SK-N-SH treated with all-trans-retinoic acid at 6 μM for 48 hours (cell line): ENCODE data around the gene BRD9.
"Not testable (repeated sequence)": the region's sequence is repeated elsewhere in the genome, so short reads cannot be mapped to it uniquely, and the experiment has no call there.

Experiments
- ATAC-seq: fragments of 200-7000 bp; cut with Tn5 transposase; 3 replicates; pipeline ENCODE4 v1.9.1; 2020; ENCODE audit warnings: mild to moderate bottlenecking, moderate library complexity
- ARNTL ChIP-seq: fragments of 450-650 bp; formaldehyde crosslinking; IDR thresholded peaks from 2 replicates; pipeline ENCODE4 v1.5.0; 2020; ENCODE audit warnings: low read depth, mild to moderate bottlenecking, moderate library complexity, borderline replicate concordance
- BACH2 ChIP-seq: fragments of 250-450 bp; sonication (Bioruptor Pico); IDR thresholded peaks from 2 replicates; pipeline ENCODE4 v1.9.0; 2021; ENCODE audit warnings: mild to moderate bottlenecking, borderline replicate concordance
- CREB5 ChIP-seq: fragments of 250-450 bp; sonication (Bioruptor Pico); IDR thresholded peaks from 2 replicates; pipeline ENCODE4 v1.5.1; 2020; ENCODE audit warnings: low read depth, mild to moderate bottlenecking, moderate library complexity
- CSDC2 ChIP-seq: fragments of 250-450 bp; sonication (Bioruptor Pico); IDR thresholded peaks from 2 replicates; pipeline ENCODE4 v1.5.0; 2020; ENCODE audit warnings: mild to moderate bottlenecking, moderate library complexity
- CSRNP3 ChIP-seq: fragments of 250-450 bp; sonication (Bioruptor Pico); IDR thresholded peaks from 2 replicates; pipeline ENCODE4 v1.5.1; 2021; ENCODE audit warnings: mild to moderate bottlenecking, moderate library complexity
- ESRRG ChIP-seq: fragments of 250-450 bp; sonication (Bioruptor Pico); IDR thresholded peaks from 2 replicates; pipeline ENCODE4 v1.6.1; 2021; ENCODE audit warnings: mild to moderate bottlenecking
- GLIS3 ChIP-seq: fragments of 250-450 bp; sonication (Bioruptor Pico); IDR thresholded peaks from 2 replicates; pipeline ENCODE4 v1.5.0; 2020; ENCODE audit warnings: mild to moderate bottlenecking, moderate library complexity
- ISL1 ChIP-seq: fragments of 250-450 bp; sonication (Bioruptor Pico); IDR thresholded peaks from 2 replicates; pipeline ENCODE4 v2.1.2; 2022; ENCODE audit warnings: mild to moderate bottlenecking, moderate library complexity
- OSR1 ChIP-seq: fragments of 250-450 bp; sonication (Bioruptor Pico); IDR thresholded peaks from 2 replicates; pipeline ENCODE4 v1.8.0; 2022; ENCODE audit warnings: moderate library complexity, mild to moderate bottlenecking, inconsistent platforms
- PATZ1 ChIP-seq: fragments of 250-450 bp; sonication (Bioruptor Pico); IDR thresholded peaks from 2 replicates; pipeline ENCODE4 v1.8.0; 2020; ENCODE audit warnings: mild to moderate bottlenecking, moderate library complexity, borderline replicate concordance
- POU6F1 ChIP-seq: fragments of 250-450 bp; sonication (Bioruptor Pico); IDR thresholded peaks from 2 replicates; pipeline ENCODE4 v1.8.0; 2021; ENCODE audit warnings: low read depth, mild to moderate bottlenecking, moderate library complexity, borderline replicate concordance
- RARB ChIP-seq: fragments of 250-450 bp; sonication (Bioruptor Pico); IDR thresholded peaks from 2 replicates; pipeline ENCODE4 v1.8.0; 2021; ENCODE audit warnings: mild to moderate bottlenecking, moderate library complexity
- TOX ChIP-seq: fragments of 250-450 bp; sonication (Bioruptor Pico); IDR thresholded peaks from 2 replicates; pipeline ENCODE4 v1.8.0; 2021; ENCODE audit warnings: mild to moderate bottlenecking, moderate library complexity, borderline replicate concordance
- TSHZ2 ChIP-seq: fragments of 250-450 bp; sonication (Bioruptor Pico); IDR thresholded peaks from 2 replicates; pipeline ENCODE4 v1.5.0; 2020; ENCODE audit warnings: mild to moderate bottlenecking, moderate library complexity
- ZC3H10 ChIP-seq: fragments of 250-450 bp; sonication (Bioruptor Pico); IDR thresholded peaks from 2 replicates; pipeline ENCODE4 v1.5.1; 2021; ENCODE audit warnings: mild to moderate bottlenecking, moderate library complexity
- ZFP3 ChIP-seq: fragments of 250-450 bp; sonication (Bioruptor Pico); IDR thresholded peaks from 2 replicates; pipeline ENCODE4 v1.5.0; 2020; ENCODE audit warnings: mild to moderate bottlenecking, moderate library complexity
- ZNF565 ChIP-seq: fragments of 450-650 bp; formaldehyde crosslinking; conservative IDR thresholded peaks from 2 replicates; pipeline ENCODE4 v1.5.0; 2020; ENCODE audit warnings: low read depth, mild to moderate bottlenecking, moderate library complexity
- ZNF8 ChIP-seq: fragments of 450-650 bp; formaldehyde crosslinking; IDR thresholded peaks from 2 replicates; pipeline ENCODE4 v1.5.0; 2020; ENCODE audit warnings: mild to moderate bottlenecking, moderate library complexity

Gene BRD9

GRCh38 chr5:892394-893136 lies at the start of gene BRD9, which contains the start of gene TRIP13:
TSS of gene BRD9 (minus strand) at chr5:892801. CDS start at chr5:892657, 144 bp downstream.
TSS of gene TRIP13 (plus strand) at chr5:892884. CDS start at chr5:892999, 115 bp downstream.
- ATAC-seq = peak; percentile 81
- no peak for TF ChIP-seq POU6F1 (CRISPR knock-in tag)
- TF ChIP-seq OSR1 (CRISPR knock-in tag) = no peak
- TF ChIP-seq CREB5 (CRISPR knock-in tag) = no peak
- TF ChIP-seq RARB (CRISPR knock-in tag) = no peak
- TF ChIP-seq CSDC2 (CRISPR knock-in tag) = no peak
- peak; percentile 21; the same call in 1 of the 2 replicates for TF ChIP-seq TSHZ2
- no peak; the same call in 1 of the 2 replicates for TF ChIP-seq ZC3H10 (CRISPR knock-in tag)
- TF ChIP-seq ESRRG (CRISPR knock-in tag) = no peak
- TF ChIP-seq ZFP3 = no peak
- no peak for TF ChIP-seq ZNF565 (CRISPR knock-in tag)
- TF ChIP-seq ARNTL = no peak
- no peak for TF ChIP-seq GLIS3
- TF ChIP-seq PATZ1 = no peak
- no peak for TF ChIP-seq CSRNP3 (CRISPR knock-in tag)
- 0 out of 2 replicates have a peak, but pooled peaks have one; percentile 47 for TF ChIP-seq BACH2 (CRISPR knock-in tag)
- no peak for TF ChIP-seq ZNF8 (CRISPR knock-in tag)

- TF ChIP-seq ZNF8 (CRISPR knock-in tag) = 0 out of 2 replicates have a peak, but pooled peaks have one; percentile 28
- not testable (repeated sequence) for ATAC-seq
These were observed 48.1 kb upstream of the BRD9 start for GRCh38 chr5:940741-941140.

- TF ChIP-seq TOX (no peak), ZC3H10 (CRISPR knock-in tag) (no peak), ISL1 (CRISPR knock-in tag) (no peak)
- no peak for ATAC-seq
These were observed 46.8 kb upstream of the BRD9 start for GRCh38 chr5:939368-939767.
